Measurements from ENCODE around the gene SLC5A2.

Gene SLC5A2

DNA sequence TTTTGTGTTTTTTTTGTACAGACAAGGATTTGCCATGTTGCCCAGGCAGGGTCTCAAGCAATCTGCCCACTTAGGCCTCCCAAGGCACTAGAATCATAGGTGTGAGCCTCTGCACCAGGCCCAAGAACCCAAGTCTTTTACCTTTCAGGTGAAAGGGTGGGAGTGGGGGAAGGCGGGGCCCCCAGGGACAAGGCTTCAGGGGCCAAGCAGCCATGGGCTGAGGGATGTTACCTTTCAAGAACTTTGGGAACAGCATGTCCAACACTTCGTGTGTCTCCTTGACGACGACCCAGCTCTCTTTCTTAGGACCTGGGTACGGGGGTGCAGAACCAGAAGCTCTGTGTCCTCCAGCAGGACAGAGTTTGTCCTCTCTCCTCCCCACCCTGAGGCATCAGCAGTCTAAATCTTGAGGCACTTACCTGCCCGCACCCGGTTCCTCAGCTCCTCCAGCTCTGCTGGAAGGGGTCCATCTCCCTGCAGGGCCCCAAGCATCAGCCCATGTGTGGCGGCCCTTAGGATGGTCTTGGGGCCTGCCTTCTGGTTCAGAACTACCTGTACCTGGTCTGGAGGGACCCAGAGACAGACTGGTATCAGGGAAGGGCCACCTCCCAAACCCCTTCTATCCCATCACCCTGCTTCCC lies 9.0 kb downstream of the SLC5A2 start:
- Histone ChIP-seq H3K4me3 (ENCODE audit: low read depth in 1 of 2, low read length in 2 of 2) (no peak overlapping the region), H3K79me2 (ENCODE audit: insufficient read depth, low read length) (no peaks in the 10 kb centered on the region), H3K36me3 (ENCODE audit: insufficient read depth, low read length) (peaks cover 58% of the 10 kb centered on the region), H3K27ac (ENCODE audit: low read length) (no peak overlapping the region), H3K4me1 (ENCODE audit: insufficient read depth, low read length) (no peaks in the 10 kb centered on the region), H3K4me2 (ENCODE audit: insufficient read depth, low read length) (no peak overlapping the region), H4K20me1 (ENCODE audit: insufficient read depth, low read length) (no peaks in the 10 kb centered on the region; the same call in 1 of the 2 replicates), H2AFZ (ENCODE audit: low read depth, low read length) (no peak overlapping the region), H3K9me3 (ENCODE audit: insufficient read depth, low read length, severe bottlenecking) (no peaks in the 10 kb centered on the region), H3K9ac (ENCODE audit: low read depth, low read length) (no peak overlapping the region), H3K27me3 (ENCODE audit: insufficient read depth, low read length, poor library complexity) (no peaks in the 10 kb centered on the region)
- DNase-seq (no peak), ATAC-seq (ENCODE audit: insufficient read depth, low read depth) (no peak)
- TF ChIP-seq, protein P1, sequence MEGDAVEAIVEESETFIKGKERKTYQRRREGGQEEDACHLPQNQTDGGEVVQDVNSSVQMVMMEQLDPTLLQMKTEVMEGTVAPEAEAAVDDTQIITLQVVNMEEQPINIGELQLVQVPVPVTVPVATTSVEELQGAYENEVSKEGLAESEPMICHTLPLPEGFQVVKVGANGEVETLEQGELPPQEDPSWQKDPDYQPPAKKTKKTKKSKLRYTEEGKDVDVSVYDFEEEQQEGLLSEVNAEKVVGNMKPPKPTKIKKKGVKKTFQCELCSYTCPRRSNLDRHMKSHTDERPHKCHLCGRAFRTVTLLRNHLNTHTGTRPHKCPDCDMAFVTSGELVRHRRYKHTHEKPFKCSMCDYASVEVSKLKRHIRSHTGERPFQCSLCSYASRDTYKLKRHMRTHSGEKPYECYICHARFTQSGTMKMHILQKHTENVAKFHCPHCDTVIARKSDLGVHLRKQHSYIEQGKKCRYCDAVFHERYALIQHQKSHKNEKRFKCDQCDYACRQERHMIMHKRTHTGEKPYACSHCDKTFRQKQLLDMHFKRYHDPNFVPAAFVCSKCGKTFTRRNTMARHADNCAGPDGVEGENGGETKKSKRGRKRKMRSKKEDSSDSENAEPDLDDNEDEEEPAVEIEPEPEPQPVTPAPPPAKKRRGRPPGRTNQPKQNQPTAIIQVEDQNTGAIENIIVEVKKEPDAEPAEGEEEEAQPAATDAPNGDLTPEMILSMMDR (IDR thresholded peaks at IDR 0.05; ENCODE audit: borderline replicate concordance, extremely low read depth, low read length, poor library complexity, severe bottlenecking) = no peak
- no peak for TF ChIP-seq EZH2 (IDR thresholded peaks at IDR 0.05; ENCODE audit: borderline replicate concordance, low read depth, low read length, severe bottlenecking)

DNA sequence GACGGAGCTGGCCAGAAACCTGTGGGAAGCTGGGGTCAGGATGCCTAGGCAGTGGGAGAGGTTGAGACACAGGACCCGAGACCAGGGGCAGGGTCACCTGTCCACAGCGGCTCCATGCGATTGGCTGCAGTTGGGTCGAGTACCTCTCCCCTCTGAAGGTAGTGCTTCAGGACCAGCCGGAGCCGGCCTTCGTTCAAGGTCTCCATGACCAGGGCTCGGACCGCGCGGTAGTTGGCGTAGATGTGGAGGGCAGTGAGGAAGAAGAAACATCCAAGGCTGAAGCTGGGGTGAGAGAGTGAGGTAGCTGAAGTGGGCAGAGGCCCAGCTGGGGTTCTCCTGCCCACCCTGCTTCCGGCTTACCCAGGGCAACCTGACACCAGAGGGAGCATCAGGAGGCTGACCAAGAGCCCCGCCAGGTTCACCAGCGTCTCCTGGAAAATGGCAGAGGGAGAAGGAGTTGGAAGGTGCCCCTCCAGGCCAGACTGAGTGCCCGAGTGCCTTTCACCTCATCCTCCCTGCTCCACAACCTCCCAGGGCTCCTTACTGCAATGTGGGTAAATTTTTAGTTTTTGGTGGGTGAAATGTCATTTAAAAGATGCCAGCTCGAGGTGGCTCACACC lies 10.7 kb downstream of the SLC5A2 start:
- H3K4me1 ChIP-seq (ENCODE audit: insufficient read depth, low read length) = no peaks in the 10 kb centered on the region
- no peak overlapping the region for H3K9ac ChIP-seq (ENCODE audit: low read depth, low read length)
- no peaks in the 10 kb centered on the region for H3K27me3 ChIP-seq (ENCODE audit: insufficient read depth, low read length, poor library complexity)
- ATAC-seq (ENCODE audit: insufficient read depth, low read depth) (no peak), DNase-seq (no peak)
- H3K36me3 ChIP-seq (ENCODE audit: insufficient read depth, low read length) = peaks cover 72% of the 10 kb centered on the region
- H2AFZ ChIP-seq (ENCODE audit: low read depth, low read length) = no peak overlapping the region
- no peak overlapping the region for H3K27ac ChIP-seq (ENCODE audit: low read length)
- no peak overlapping the region for H3K4me3 ChIP-seq (ENCODE audit: low read depth in 1 of 2, low read length in 2 of 2)
- no peak for TF ChIP-seq EZH2 (IDR thresholded peaks at IDR 0.05; ENCODE audit: borderline replicate concordance, low read depth, low read length, severe bottlenecking)
- TF ChIP-seq, protein P1 (IDR thresholded peaks at IDR 0.05; ENCODE audit: borderline replicate concordance, extremely low read depth, low read length, poor library complexity, severe bottlenecking) = no peak
- H3K4me2 ChIP-seq (ENCODE audit: insufficient read depth, low read length) = no peak overlapping the region
- H4K20me1 ChIP-seq (ENCODE audit: insufficient read depth, low read length) = no peaks in the 10 kb centered on the region
- no peaks in the 10 kb centered on the region for H3K79me2 ChIP-seq (ENCODE audit: insufficient read depth, low read length)
- no peaks in the 10 kb centered on the region for H3K9me3 ChIP-seq (ENCODE audit: insufficient read depth, low read length, severe bottlenecking)

- H3K9ac ChIP-seq (ENCODE audit: low read depth, low read length) = no peak overlapping the region
- H3K9me3 ChIP-seq (ENCODE audit: insufficient read depth, low read length, severe bottlenecking) = no peaks in the 10 kb centered on the region
- peaks cover 72% of the 10 kb centered on the region for H3K36me3 ChIP-seq (ENCODE audit: insufficient read depth, low read length)
- H3K27ac ChIP-seq (ENCODE audit: low read length) = no peak overlapping the region
- H3K79me2 ChIP-seq (ENCODE audit: insufficient read depth, low read length) = no peaks in the 10 kb centered on the region
- H3K4me2 ChIP-seq (ENCODE audit: insufficient read depth, low read length) = no peak overlapping the region
- no peaks in the 10 kb centered on the region for H3K4me1 ChIP-seq (ENCODE audit: insufficient read depth, low read length)
- no peak for TF ChIP-seq EZH2 (IDR thresholded peaks at IDR 0.05; ENCODE audit: borderline replicate concordance, low read depth, low read length, severe bottlenecking)
- TF ChIP-seq, protein P1 (IDR thresholded peaks at IDR 0.05; ENCODE audit: borderline replicate concordance, extremely low read depth, low read length, poor library complexity, severe bottlenecking) = no peak
- H4K20me1 ChIP-seq (ENCODE audit: insufficient read depth, low read length) = no peaks in the 10 kb centered on the region
- no peak for DNase-seq
- H3K4me3 ChIP-seq (ENCODE audit: low read depth in 1 of 2, low read length in 2 of 2) = no peak overlapping the region
- ATAC-seq (ENCODE audit: insufficient read depth, low read depth) = no peak
- no peaks in the 10 kb centered on the region for H3K27me3 ChIP-seq (ENCODE audit: insufficient read depth, low read length, poor library complexity)
- no peak overlapping the region for H2AFZ ChIP-seq (ENCODE audit: low read depth, low read length)
Observed at GRCh38 chr16:31496670-31497069, 13.7 kb downstream of the SLC5A2 start.

Measured in DND-41 (cell line).